GM23248 (cell line): Measurements from ENCODE around the gene MDK. TPM values are rescaled to one million over a fixed set of nuclear protein-coding genes. Genes with fewer than 3 reads are reported as not detected.
A peak's percentile ranks its signal among the peaks of the same experiment; 100 is the strongest.

Experiments
- DNase-seq: peaks from one replicate; pipeline ENCODE4 v3.0.0-alpha.2; 2015
- H2AFZ ChIP-seq: fragments of 200-600 bp; sonication (generic); 2 replicates; pipeline ENCODE4 v1.6.1; 2016; ENCODE audit warnings: antibody characterized with exemption
- H3F3A ChIP-seq: fragments of 200-600 bp; sonication (generic); 2 replicates; pipeline ENCODE4 v1.6.1; 2016; ENCODE audit warnings: mild to moderate bottlenecking, antibody characterized with exemption, mixed run types; ENCODE audit not compliant: insufficient read depth
- H3K27ac ChIP-seq: fragments of 200-600 bp; sonication (generic); 2 replicates; pipeline ENCODE4 v1.5.1; 2016; ENCODE audit warnings: mild to moderate bottlenecking
- H3K27me3 ChIP-seq: fragments of 200-600 bp; sonication (generic); replicated peaks from 2 replicates; pipeline ENCODE4 v1.6.1; 2016; ENCODE audit warnings: mild to moderate bottlenecking; ENCODE audit not compliant: insufficient read depth
- H3K36me3 ChIP-seq: fragments of 200-600 bp; sonication (generic); 2 replicates; pipeline ENCODE4 v1.6.1; 2016; ENCODE audit warnings: low read depth, mild to moderate bottlenecking
- H3K4me1 ChIP-seq: fragments of 200-600 bp; sonication (generic); 2 replicates; pipeline ENCODE4 v1.6.1; 2016; ENCODE audit warnings: mild to moderate bottlenecking; ENCODE audit not compliant: insufficient read depth
- H3K4me2 ChIP-seq: fragments of 200-600 bp; sonication (generic); one replicate; pipeline ENCODE4 v1.6.1; 2016; ENCODE audit warnings: mild to moderate bottlenecking; ENCODE audit not compliant: unreplicated experiment
- H3K4me3 ChIP-seq: fragments of 200-600 bp; sonication (generic); 2 replicates; pipeline ENCODE4 v1.5.1; 2016; ENCODE audit warnings: mild to moderate bottlenecking
- H3K79me2 ChIP-seq: fragments of 200-600 bp; sonication (generic); 2 replicates; pipeline ENCODE4 v1.6.1; 2016; ENCODE audit warnings: mild to moderate bottlenecking; ENCODE audit not compliant: insufficient read depth
- H3K9ac ChIP-seq: fragments of 200-600 bp; sonication (generic); 2 replicates; pipeline ENCODE4 v1.6.1; 2016; ENCODE audit warnings: mild to moderate bottlenecking
- H3K9me2 ChIP-seq: fragments of 200-600 bp; sonication (generic); 2 replicates; pipeline ENCODE4 v1.6.1; 2016; ENCODE audit warnings: mixed run types, mild to moderate bottlenecking, moderate library complexity; ENCODE audit not compliant: insufficient read depth
- H3K9me3 ChIP-seq: fragments of 200-600 bp; sonication (generic); one replicate; pipeline ENCODE4 v1.6.1; 2017; ENCODE audit warnings: low read depth
- H4K20me1 ChIP-seq: fragments of 200-600 bp; sonication (generic); 2 replicates; pipeline ENCODE4 v1.6.0; 2016; ENCODE audit not compliant: insufficient read depth
- EZH2 ChIP-seq: fragments of 200-600 bp; sonication (generic); IDR thresholded peaks from 2 replicates; pipeline ENCODE4 v1.6.1; 2018; ENCODE audit warnings: antibody characterized with exemption, mild to moderate bottlenecking; ENCODE audit not compliant: insufficient read depth, poor library complexity, severe bottlenecking
- EZH2phosphoT487 ChIP-seq: fragments of 200-600 bp; sonication (generic); IDR thresholded peaks from 2 replicates; pipeline ENCODE4 v1.6.1; 2018; ENCODE audit warnings: antibody characterized with exemption, moderate library complexity, mild to moderate bottlenecking, low read depth; ENCODE audit not compliant: insufficient read depth
- WGBS, 2 experiments: methylation state at CpG; one replicate each; pipeline ENCODE4 v1.1.6; 2015 to 2017; ENCODE audit warnings: low lambda C conversion rate in 2 of 2, low coverage in 1 of 2; ENCODE audit errors: missing lambda C conversion rate in 2 of 2; 5-methylcytosine and 5-hydroxymethylcytosine counted together
- in situ Hi-C: fragments of 300-500 bp; cut with MboI; formaldehyde crosslinking; loops from 2 replicates; pipeline ENCODE4 v1.15.0; 2020
- polyA plus RNA-seq: library from polyadenylated mRNA; unstranded; fragments of >200 nt; fragmentation: Nextera tagmentation; extraction: Ambion mirVana; gene quantifications from 2 replicates; pipeline ENCODE4 v1.2.1, GENCODE V29; 2016
- total RNA-seq: library from RNA; depleted of rRNA; stranded (reverse); fragments of >200 nt; shearing (Covaris generic); gene quantifications from 2 replicates; pipeline ENCODE4 v1.2.3, GENCODE V29; 2014

Gene MDK
- total and polyA plus RNA-seq, 2 experiments from 2014 or later: 10.7 to 31.5 TPM

- Histone ChIP-seq H3K4me3 (no peak overlapping the region), H3K9me3 (no peaks in the 10 kb centered on the region), H2AFZ (no peak overlapping the region), H3K9me2 (no peaks in the 10 kb centered on the region), H3K79me2 (no peaks in the 10 kb centered on the region), H3K27me3 (peaks cover 7% of the 10 kb centered on the region), H3F3A (no peaks in the 10 kb centered on the region), H3K9ac (no peak overlapping the region), H3K4me2 (peak overlapping the region; percentile 79), H4K20me1 (no peaks in the 10 kb centered on the region), H3K27ac (no peak overlapping the region), H3K36me3 (no peaks in the 10 kb centered on the region), H3K4me1 (no peaks in the 10 kb centered on the region)
- WGBS, 2 experiments: 63 to 71% methylated on average over 4 of the region's 4 CpGs
- no peak for DNase-seq
- in situ Hi-C loops: loop anchor here (10.0 kb wide), 1 partner anchor 142 kb away; no protein-coding TSS in a partner anchor
- no peak for TF ChIP-seq EZH2phosphoT487
- TF ChIP-seq EZH2: no peak
Measured at GRCh38 chr11:46393231-46393616, 11.8 kb downstream of the MDK start.

GRCh38 chr11:46393759-46394158 is 12.3 kb downstream of the MDK start:
- Histone ChIP-seq H3K79me2 (no peaks in the 10 kb centered on the region), H3K4me3 (no peak overlapping the region), H3K36me3 (no peaks in the 10 kb centered on the region), H3K4me2 (no peak overlapping the region), H3K9me3 (no peaks in the 10 kb centered on the region), H4K20me1 (no peaks in the 10 kb centered on the region), H3K27me3 (peaks cover 7% of the 10 kb centered on the region), H3K9me2 (no peaks in the 10 kb centered on the region), H3F3A (no peaks in the 10 kb centered on the region), H3K27ac (no peak overlapping the region), H2AFZ (no peak overlapping the region), H3K4me1 (no peaks in the 10 kb centered on the region), H3K9ac (no peak overlapping the region)
- TF ChIP-seq EZH2: no peak
- TF ChIP-seq EZH2phosphoT487: no peak
- DNase-seq: no peak
- in situ Hi-C loops: loop anchor here (10.0 kb wide), 1 partner anchor 141 kb away; no protein-coding TSS in a partner anchor
- WGBS, 2 experiments: 52 to 55% methylated on average over 4 of the region's 4 CpGs

GRCh38 chr11:46397526-46397925 is 16.1 kb downstream of the MDK start:
- in situ Hi-C loops: loop anchor here (10.0 kb wide), 1 partner anchor 137 kb away; no protein-coding TSS in a partner anchor
- Histone ChIP-seq H3K9me2 (no peaks in the 10 kb centered on the region), H4K20me1 (no peaks in the 10 kb centered on the region), H3K27me3 (no peaks in the 10 kb centered on the region), H3K9ac (no peak overlapping the region), H3K4me3 (no peak overlapping the region), H3K9me3 (no peaks in the 10 kb centered on the region), H3F3A (no peaks in the 10 kb centered on the region), H2AFZ (no peak overlapping the region), H3K27ac (no peak overlapping the region), H3K36me3 (no peaks in the 10 kb centered on the region), H3K79me2 (no peaks in the 10 kb centered on the region), H3K4me2 (no peak overlapping the region), H3K4me1 (no peaks in the 10 kb centered on the region)
- TF ChIP-seq EZH2: no peak
- TF ChIP-seq EZH2phosphoT487: no peak
- no peak for DNase-seq
- 90 to 94% methylated on average over 19 of the region's 19 CpGs for WGBS, 2 experiments

GRCh38 chr11:46402957-46403902 is 21.8 kb downstream of the MDK start:
- in situ Hi-C loops: no loop called here
- TF ChIP-seq EZH2 (no peak), EZH2phosphoT487 (no peak)
- H3F3A ChIP-seq: no peaks in the 10 kb centered on the region

More at GRCh38 chr11:46402957-46403902, 21.8 kb downstream of the MDK start:
- Histone ChIP-seq H3K4me3 (no peak overlapping the region), H3K4me1 (peaks cover 10% of the 10 kb centered on the region), H3K9me3 (no peaks in the 10 kb centered on the region), H3K79me2 (no peaks in the 10 kb centered on the region), H2AFZ (no peak overlapping the region), H3K36me3 (no peaks in the 10 kb centered on the region), H3K27me3 (no peaks in the 10 kb centered on the region), H3K4me2 (no peak overlapping the region), H3K9me2 (no peaks in the 10 kb centered on the region), H3K9ac (no peak overlapping the region), H3K27ac (no peak overlapping the region), H4K20me1 (no peaks in the 10 kb centered on the region)
- WGBS, 2 experiments: 68 to 73% methylated on average over 6 of the region's 6 CpGs
- DNase-seq: no peak
